ENCODE measurements around the gene IGFBPL1.
"Not testable (repeated sequence)": the region's sequence is repeated elsewhere in the genome, so short reads cannot be mapped to it uniquely, and the experiment has no call there.

IGFBPL1 gene

DNA sequence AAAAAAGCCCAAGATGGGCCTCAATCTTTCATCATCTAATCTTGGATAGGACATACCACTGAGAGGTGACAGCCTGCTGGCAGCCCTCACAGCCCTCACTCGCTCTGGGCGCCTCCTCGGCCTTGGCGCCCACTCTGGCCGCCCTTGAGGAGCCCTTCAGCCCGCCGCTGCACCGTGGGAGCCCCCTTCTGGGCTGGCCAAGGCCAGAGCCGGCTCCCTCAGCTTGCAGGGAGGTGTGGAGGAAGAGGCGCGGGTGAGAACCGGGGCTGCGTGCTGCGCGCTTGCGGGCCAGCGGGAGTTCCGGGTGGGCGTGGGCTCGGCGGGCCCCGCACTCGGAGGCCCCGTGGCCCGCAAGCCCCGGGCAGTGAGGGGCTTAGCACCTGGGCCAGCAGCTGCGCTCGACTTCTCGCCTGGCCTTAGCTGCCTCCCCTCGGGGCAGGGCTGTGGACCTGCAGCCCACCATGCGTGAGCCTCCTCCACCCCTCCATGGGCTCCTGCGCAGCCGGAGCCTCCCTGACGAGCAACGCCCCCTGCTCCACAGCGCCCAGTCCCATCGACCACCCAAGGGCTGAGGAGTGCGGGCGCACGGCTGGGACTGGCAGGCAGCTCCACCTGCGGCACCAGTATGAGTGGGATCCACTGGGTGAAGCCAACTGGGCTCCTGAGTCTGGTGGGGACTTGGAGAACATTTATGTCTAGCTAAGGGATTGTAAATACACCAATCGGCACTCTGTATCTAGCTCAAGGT is 46.7 kb downstream of the IGFBPL1 start:
- DNase-seq (ENCODE audit: low read depth), result not testable (repeated sequence)

DNA sequence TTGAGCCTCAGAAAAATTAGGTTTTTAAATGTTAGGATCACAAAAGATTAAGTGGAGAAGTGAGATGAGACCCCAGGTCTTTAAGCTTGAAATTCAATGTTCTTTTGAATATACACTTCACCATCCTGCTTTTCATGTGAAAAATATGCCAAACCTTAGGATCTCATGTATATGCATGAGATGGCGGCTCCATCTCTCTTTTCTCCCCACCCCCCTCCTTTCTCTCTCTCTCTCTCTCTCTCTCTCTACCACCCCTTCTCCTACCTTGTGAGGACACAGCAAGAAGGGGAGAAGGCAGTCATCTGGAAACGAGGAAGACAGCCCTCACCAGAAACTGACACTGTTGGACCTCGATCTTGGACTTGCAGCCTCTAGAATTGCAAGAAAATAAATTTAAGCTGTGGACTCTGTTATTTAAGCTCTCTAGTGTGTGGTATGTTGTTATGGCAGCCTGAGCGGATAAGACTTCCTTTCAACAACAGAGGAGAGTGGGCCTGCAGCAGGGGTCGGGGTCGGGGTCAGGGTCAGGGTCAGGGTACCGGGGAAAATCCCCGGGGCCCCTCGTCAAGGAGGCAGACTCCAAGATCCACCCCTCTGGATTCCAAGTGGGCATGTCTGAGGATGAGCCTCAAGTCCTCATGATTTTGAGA is 48.1 kb downstream of the IGFBPL1 start:
- DNase-seq (ENCODE audit: low read depth), result no peak

DNA sequence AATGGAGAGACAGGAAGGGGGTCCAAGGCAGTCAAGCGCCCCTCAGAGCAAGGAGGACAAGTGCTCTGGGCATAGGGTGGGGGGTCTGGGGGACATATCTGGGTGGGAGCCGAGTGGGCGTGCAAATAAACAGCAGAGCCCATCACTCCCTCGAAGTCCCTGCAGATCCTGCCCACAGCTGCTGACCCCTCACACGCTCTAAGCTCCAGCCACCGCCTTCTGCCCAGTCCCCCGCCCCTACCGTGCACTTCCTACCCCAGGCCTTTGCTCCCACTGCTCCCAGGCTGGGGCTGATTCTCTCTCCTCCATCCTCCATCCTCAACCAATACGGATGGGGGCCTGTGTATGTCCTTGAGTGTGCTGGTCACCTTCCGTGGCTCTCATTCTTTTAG is 48.7 kb downstream of the IGFBPL1 start:
- DNase-seq (ENCODE audit: low read depth), result no peak

DNA sequence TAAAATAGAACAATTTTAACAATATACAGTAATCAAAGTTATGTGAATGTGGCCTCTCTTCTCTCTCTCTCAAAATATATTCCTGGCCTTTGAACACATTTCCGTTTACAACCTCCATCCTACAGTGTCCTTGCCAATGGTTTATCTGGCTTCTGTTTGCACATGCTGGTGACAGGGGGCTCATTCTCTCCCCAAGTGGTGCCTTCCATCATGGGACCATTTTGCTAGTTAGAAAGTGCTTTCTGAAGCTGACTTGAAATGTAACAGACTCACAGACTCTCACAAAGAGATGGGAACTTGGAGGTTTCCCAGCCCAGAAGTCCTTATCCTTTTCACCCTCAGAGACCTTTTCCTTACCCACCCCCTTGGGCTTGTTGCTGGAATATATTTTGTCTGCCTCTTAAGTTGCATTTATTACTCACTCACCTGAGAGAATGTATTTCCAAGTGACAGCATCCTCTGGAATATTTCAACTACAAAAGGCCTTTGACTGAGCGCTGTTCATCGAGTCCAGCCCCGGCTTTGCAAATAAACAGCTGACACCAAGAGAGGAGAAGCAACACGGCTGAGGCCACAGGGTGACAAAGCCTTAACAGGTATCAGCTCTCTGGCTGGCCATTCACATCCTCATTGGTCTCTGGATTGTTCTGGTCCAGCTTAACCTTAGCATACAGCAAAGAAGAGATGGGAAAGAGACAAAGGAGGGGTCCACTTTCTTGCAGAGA is 49.2 kb downstream of the IGFBPL1 start:
- no peak for DNase-seq (ENCODE audit: low read depth)

DNA sequence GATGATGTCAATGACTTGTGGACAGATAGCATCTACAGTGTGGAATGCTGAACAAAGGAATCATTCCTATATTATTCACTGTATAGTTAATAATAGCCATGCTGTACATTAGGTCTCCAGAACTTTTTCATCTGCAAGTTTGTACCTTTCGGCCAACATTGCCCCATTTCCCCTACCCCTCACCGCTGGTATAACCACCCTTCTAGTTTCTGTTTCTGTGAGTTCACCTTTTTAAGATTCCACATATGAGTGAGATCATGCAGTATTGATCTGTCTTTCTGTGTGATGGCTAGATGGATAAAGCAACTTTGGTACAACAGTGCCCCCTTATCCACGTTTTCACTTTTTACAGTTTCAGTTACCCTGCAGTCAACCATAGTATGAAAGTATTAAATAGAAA is 50.6 kb downstream of the IGFBPL1 start:
- no peak for DNase-seq (ENCODE audit: low read depth)

DNA sequence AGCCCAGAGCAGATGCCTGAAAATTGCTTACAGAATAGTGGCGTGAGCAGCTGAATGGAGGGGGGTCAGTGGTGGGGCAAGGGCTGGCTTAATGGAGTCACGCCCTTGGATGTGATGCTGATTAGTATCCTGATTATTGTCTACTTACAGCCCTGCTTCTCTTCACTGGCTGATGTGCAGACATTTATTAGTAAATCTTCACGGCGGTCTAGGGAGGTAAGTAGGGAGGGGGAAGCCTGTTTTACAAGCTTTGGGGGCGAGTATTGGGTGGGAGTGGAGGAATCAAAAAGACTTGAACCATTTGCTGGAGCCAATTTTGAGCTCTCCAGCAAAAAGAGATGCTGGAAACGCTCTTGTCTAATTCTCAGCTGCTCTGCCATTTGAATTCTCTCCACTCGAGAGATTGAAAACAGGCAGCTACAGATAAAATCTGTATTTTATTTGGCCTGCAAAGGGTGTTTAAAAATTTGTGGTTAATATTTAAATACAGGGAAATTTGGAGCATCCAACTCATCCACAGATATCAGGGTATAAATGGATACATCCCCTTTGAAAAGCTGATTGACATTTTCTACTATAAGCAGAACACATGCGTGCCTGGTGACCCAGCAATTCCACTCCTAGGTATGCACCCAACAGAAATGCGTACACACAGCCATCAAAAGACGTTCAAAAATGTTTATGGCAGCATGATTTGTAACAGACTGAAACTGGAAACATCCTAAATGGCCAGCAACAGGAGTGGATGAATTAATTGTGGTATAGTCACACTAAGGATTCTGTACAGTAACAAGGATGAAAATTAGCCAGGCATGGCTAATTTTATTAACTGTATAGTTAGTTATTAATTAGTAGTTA is 51.3 kb downstream of the IGFBPL1 start:
- DNase-seq (ENCODE audit: low read depth), result no peak

DNA sequence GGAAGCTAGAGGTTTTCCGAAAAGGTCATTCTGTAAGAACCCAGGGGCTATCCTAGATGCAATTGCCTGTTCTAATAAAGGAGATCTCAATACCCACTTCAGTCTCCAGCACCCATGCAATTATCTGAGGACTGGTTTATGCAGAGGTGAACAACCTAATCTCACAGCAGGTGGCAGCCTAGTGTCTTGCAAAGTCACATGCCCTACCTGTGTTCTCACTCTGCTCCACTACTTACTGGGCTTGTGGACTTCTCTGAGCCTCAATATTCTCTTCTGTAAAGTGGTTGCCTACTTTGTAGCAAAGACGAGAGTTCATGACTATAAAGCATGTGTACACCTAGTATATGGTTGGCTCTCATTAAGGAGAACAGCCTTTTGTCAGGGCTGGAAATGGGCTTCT is 52.8 kb downstream of the IGFBPL1 start:
- DNase-seq (ENCODE audit: low read depth), result no peak

DNA sequence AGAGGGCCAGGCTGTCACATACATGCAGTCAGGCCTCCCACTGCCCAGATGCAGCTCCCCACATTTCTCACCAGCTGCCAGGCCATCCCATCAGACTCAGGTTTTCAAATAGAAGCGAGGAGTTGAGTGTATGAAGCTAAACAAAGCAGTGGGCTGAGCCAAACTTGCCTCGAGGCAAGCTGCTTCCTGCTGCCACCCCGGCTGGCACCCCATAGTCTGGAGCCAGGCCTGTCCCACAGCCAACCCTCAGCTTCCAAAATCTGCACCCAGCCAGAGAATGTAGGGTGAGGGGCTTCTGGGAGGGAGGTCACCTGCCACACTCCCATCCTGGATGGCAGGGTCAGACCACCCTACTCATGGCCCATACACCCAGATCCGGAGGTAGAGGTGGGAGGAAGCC is 54.1 kb downstream of the IGFBPL1 start:
- DNase-seq (ENCODE audit: low read depth), result no peak

DNA sequence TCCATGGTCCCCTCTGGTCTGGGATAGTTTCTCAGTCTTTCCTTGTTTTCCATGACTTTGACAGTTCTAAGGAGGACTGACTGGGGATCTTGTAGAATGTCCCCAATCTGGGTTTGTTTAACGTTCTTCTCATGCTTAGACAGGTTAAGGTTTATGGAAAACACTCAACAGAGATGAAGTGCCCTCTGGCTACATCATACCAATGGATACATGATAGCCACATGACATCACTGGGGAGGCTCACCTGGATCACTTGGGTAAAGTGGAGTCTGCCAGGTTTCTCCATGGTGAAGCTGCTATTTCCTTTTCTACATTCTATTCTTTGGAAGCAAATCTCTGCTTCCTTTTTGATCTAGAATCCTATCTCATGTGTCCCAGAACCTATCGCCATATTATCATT is 55.5 kb downstream of the IGFBPL1 start:
- DNase-seq (ENCODE audit: low read depth), result no peak

DNA sequence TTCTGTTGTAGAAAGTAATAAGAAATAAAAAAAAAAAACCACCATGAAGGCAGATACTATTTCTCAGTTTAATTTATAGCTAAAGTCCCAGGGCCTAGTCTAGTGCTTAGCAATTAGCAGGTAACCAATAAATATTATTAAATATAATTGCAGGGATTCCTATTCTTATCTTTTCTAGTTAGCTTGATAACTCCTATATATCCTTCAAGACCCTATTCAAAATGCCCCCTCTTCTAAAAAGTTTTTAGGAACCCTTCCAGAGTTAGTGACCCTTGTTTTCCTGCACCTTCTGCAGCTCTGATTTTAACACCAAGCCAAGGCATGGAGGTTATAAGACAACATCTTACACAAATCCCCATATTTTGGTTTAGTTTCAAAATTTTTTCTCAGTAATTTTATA is 56.4 kb downstream of the IGFBPL1 start:
- no peak for DNase-seq (ENCODE audit: low read depth)

DNA sequence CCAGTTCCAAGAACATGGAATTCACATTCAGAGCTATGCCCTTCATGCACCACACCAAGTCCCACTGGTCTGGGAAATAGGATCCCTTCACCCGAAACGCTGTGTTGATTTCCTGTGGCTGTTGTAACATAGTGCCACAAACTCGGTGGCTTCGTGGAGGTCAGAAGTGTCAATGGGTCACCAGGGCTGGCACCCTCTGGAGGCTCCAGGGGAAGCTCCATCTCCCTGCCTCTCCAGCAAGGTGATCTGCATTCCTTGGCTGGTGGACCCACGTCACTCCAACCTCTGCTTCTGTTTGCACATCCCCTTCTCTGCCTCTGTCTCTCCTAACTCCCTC is 60.7 kb downstream of the IGFBPL1 start:
- DNase-seq (ENCODE audit: low read depth), result no peak

DNA sequence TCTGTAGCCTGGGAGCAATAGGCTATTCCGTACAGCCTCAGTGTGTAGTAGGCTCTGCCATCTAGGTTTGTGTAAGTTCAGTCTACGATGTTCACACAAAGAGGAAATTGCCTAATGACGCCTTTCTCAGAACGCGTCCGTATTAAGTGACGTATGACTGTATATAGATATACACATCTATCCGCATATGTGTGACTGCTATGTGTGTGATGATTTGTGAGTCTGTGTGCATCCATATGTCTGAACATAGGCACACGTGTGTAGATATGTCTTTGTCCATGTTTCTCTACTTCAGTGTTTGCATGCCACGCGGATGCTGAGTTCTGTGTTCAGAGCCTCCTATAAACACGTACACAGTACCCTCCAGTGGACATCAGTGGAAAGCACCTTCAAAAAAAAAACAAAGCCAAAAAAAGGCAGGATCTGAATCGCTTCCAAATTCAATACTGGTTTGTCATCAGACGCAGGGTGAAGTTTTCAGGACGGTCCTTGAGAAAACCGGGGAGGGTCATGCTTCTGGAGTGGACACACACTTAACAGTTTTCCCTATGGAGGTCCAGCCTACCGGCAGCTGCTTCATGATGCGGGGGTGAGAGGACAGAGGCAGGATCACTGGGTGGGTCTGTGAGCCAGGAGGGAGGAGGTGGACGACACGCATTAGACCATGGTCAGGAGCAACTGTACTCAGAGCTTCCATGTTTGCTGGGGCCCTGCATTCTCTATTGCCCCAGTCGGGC is 61.2 kb downstream of the IGFBPL1 start:
- no peak for DNase-seq (ENCODE audit: low read depth)

DNA sequence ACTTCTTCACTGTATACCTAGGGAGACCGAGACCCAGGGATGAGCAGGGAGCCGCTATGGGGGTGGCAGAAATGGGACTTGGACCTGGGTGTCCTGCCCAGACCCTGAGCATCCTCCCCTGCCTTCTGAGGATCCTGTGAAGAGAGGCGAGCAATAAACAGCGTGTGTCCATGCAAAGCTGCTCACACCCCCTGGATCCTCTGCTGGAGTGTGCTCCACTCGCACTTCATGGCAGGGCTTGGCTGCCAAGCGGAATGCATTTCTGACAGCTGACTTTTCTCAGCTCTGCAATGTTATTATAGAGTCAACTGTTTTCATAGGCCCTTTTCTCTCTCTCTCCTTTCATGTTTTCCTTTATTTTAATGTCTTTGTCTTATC is 62.8 kb downstream of the IGFBPL1 start:
- no peak for DNase-seq (ENCODE audit: low read depth)

DNA sequence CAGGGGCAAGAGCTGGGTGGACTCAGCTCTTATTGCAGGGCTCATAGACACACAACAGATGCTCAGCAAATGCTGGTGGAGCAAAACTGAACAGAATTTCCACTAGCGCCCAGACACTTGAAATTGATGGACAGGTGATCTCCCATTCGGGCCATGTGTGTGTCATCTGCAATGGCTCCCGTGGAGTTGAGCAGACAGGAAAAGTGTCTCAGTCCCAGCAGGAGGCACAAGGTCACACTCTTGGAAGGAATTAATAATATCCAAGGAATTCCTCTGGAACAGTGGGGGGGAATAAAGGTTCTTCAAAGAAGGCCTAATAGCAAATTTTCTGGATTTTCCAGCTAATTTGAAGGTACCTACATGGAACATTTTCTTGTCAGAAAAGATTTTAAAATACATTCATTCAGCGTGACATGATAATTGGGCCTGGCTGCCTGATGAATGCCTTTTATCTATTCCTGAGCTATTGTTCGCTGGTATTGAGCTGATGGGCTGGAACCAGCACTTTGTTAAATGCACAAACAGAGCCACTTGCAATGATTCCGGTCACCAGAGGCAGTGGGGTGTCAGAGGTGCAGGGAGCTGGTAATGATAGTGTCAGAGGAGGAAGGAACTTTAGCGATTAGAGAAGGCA is 63.3 kb downstream of the IGFBPL1 start:
- no peak for DNase-seq (ENCODE audit: low read depth)

DNA sequence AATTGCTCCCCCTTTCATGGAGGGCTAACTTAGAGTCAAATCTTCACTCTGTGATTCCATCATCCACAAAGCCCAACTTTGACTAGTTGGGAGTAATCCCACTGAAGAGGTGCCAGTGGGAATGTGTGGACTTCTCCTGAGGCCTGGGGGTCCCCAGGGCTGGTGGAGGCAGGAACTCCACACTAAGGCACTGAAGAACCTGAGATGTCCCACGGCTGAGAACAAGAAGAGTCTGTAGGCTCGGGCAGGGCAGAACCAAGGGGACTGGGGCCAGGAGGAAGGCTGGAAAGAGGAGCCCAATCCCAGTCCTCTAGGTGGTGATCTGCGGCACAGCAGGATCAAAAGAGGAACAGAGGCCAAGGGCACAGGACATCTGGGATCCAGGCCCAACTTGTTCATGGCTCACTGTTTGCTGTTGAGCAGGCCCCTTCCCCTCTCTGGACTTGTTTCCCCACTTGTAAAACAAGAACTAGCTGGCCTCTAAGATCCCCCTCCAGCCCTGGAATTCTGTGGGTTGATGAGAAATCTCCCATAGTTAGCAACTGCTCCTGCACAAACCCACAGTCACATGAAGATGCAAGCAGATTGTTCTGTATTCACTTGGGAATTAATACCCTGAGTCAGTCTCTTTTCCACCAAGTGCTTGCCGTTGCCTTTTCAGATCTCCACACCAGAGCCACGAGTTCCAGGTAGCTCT is 64.4 kb downstream of the IGFBPL1 start:
- DNase-seq (ENCODE audit: low read depth), result no peak

DNA sequence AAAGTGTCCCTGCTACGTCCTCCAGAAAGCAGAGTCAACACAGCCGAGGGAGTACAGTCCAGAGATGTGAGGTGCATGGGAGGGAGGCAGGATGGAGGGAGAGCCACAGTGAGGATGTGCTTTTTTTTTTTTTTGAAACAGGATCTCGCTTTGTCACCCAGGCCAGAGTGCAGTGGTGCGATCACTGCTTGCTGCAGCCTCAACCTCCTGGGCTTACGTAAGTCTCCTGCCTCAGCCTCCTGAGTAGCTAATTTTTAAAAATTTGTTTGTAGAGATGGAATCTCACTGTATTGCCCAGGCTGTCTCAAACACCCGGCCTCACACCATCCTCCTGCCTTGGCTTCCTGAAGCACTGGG is 65.0 kb downstream of the IGFBPL1 start:
- no peak for DNase-seq (ENCODE audit: low read depth)

DNA sequence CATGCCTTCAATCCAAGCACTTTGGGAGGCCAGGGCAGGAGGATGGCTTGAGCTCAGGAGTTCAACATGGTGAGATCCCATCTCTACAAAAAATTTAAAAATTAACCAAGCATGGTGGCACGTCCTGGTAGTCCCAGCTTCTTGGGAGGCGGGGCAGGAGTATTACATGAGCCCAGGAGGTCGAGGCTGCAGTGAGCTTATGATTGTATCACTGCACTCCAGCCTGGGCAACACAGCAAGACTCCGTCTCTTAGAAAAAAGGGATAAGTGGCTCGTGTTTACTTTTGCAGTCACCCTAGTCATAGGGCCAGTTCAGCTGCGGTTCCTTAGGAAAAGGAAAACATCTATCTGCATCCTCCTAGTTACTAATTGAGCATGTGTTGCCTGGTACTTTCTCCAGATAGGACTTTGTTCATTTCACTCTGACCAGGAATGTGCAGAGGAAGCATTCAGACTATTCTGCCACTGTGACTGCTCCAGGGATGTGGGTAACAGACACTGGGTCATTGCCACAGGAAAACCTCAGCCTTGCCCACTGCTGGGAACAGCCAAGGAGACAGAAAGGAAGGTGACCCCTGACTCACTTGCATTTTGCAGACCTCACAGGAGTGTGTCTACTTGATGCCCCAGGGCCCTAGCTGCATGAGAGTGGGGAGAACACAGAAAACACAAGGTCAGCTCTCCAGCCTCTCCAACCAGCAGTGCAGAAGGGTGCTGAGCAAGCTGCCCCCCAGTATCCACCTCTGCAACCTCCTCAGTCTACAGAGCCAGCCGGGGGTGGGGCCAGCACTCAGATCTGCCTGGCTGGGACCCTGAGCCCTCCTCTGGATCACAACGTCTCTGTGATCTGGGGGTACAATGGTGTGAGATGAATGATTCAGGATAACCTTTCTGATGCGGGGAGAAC is 65.6 kb downstream of the IGFBPL1 start:
- DNase-seq (ENCODE audit: low read depth), result no peak

DNA sequence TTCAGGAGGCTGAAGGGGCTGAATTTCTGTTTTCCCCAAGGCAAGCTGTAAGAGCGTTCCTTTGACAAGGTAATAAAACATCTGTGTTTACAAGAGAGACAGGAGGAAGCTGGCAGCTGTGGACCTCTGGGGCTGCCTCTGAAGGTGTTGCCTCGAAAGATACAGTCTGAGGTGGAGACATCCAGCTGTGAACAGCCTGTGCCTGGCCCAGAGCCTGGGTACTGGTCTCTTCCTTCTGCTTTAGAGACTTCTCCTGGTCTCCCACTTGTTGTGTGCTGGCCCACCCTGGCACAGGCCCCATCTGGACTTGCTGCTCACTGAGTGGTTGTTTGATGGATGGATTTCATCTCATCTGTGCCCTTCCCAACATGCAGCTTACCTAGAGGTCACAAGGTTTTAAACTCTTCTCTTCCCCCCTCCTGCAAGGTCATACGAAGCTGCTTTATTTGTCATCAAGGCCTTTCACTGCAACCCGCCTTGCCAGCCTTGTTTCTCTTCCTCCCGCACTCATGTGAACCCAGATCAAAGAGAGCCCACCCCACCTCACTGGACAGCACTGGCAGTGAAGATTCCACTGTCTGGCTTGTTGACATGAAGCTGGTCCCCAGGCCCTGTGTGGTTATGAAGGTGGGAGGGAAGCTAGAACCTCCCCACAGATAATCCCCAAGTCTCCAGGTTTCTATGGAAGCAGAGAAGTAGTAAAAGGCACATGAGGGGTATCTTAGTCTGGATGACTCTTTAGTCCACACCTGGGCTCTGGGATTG is 66.7 kb downstream of the IGFBPL1 start:
- no peak for DNase-seq (ENCODE audit: low read depth)

DNA sequence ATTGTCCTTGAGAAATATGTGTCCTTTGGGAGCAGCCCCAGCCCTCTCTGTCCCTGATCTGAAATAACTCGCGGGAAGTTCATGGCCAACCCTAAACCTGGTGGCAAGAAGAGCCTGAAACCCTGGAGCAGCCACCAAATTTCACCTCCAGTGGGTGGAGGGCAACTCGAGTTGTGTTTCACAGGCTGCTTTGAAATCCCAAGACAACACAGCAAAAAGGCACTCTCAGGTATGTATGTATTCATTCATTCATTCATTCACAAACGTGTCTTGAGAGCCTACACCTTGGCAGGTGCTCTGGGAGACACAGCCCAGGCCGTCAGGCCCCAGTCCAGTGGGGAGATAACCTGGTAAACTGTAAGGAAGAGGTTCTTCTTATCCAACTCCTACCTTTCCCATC is 67.4 kb downstream of the IGFBPL1 start:
- DNase-seq (ENCODE audit: low read depth), result no peak

Data from T follicular helper cell (primary cell).